Measurements from ENCODE around the gene GIGYF2. TPM values are rescaled to one million over a fixed set of nuclear protein-coding genes. Genes with fewer than 3 reads are reported as not detected.

The GIGYF2 gene
- total and polyA plus RNA-seq, 5 donors from 2014 or later: 15.2 to 75.6 (median 19.3) TPM

DNA sequence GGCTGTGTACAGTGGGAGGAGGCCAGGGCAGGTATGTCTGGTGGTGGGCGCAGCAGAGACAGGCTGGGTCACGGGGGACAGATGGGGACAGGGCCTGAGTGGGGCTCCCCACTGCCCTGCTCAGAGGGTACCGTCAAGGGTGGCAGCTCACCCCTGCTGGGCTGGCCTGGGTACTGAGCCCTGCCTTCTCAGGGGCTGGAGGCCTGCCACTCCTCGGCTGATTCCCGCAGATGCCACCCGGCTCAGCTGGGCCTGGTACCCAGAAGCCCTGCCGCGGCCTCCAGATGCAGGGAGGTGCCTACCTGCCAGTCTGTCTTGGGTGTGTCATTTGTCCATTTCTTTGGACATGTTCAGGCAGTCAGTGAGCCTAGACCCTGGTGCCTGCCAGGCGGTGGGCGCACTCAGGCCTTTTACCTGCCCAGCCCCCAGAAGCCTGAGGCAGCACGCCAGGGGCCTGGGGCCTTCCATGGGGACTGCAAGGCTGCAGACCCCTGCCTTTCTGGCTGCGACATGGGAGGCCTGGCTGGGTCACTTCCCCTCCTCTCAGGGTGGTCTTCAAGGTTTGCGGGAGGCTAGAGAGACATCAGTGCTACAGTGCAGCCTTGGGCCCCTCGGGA, 176.3 kb downstream of the GIGYF2 start:
- peaks cover 7% of the 10 kb centered on the region for H3K4me1 ChIP-seq (ENCODE audit: control insufficient read depth, insufficient read depth, low read length, poor library complexity, severe bottlenecking)
- DNase-seq (no peak), ATAC-seq (ENCODE audit: low read depth in 2 of 2) (no peak)
- Mint-ChIP-seq H3K27me3 (peaks cover 23% of the 10 kb centered on the region), H3K4me3 (no peak overlapping the region), H3K36me3 (no peaks in the 10 kb centered on the region), H3K4me1 (peaks cover 0 to 7% (median 0%) of the 10 kb centered on the region in 4 donors), H3K9me3 (no peaks in the 10 kb centered on the region), H3K27ac (no peak overlapping the region)
- no peak overlapping the region for H3K27ac ChIP-seq (ENCODE audit: insufficient read depth, low read length, poor library complexity, severe bottlenecking)
- H3K27me3 ChIP-seq (ENCODE audit: control insufficient read depth, insufficient read depth, low read length): peaks cover 4% of the 10 kb centered on the region
- no peaks in the 10 kb centered on the region for H3K36me3 ChIP-seq (ENCODE audit: control insufficient read depth, insufficient read depth, low read length)
- no peaks in the 10 kb centered on the region for H3K9me3 ChIP-seq (ENCODE audit: control insufficient read depth in 2 of 2, low read length in 2 of 2)
- H3K4me3 ChIP-seq (ENCODE audit: low read depth, low read length): no peak overlapping the region

DNA sequence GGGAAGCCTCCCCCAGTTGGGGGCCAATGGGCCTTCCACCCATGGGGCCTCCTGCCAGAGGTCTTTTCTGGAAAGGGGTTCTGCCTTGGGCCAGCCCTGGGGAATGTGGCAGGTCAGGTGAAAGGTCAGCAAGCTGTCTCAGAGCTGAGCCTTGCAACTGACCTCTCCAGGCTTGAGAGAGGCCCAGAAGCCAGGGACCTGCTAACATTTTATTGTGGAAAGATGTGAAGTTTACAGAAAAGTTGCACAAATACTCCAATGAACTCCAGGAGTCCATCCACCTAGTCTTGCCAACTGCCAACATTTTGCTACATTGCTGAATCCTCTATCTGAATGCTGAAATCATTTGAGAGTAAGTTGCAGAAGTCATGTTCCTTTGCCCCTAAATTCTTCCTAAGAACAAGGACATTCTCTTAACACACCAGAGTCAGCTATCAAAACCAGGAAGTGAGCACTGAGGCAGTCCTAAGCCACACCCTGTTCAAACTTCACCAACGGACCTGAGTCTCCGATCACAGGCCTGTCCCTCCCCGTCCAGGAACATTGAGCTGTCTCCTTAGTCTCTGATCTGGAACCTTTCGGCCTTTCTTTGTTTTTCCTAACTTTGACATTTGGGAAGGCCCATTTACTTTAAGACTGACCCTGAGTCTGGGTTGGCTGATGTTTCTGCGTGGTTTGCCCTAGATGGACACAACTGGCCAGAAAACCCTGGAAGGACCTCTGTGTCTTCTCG, 176.9 kb downstream of the GIGYF2 start:
- Mint-ChIP-seq H3K36me3 (no peaks in the 10 kb centered on the region), H3K4me3 (peak overlapping the region in 2 of 4 donors; percentile 13 to 44), H3K27ac (no peak overlapping the region), H3K9me3 (no peaks in the 10 kb centered on the region), H3K27me3 (peaks cover 26% of the 10 kb centered on the region), H3K4me1 (peaks cover 0 to 7% (median 0%) of the 10 kb centered on the region in 4 donors)
- Histone ChIP-seq H3K27ac (ENCODE audit: insufficient read depth, low read length, poor library complexity, severe bottlenecking) (no peak overlapping the region), H3K27me3 (ENCODE audit: control insufficient read depth, insufficient read depth, low read length) (peaks cover 4% of the 10 kb centered on the region), H3K4me3 (ENCODE audit: low read depth, low read length) (no peak overlapping the region), H3K4me1 (ENCODE audit: control insufficient read depth, insufficient read depth, low read length, poor library complexity, severe bottlenecking) (peaks cover 7% of the 10 kb centered on the region), H3K36me3 (ENCODE audit: control insufficient read depth, insufficient read depth, low read length) (no peaks in the 10 kb centered on the region), H3K9me3 (ENCODE audit: control insufficient read depth in 2 of 2, low read length in 2 of 2) (no peaks in the 10 kb centered on the region)
- DNase-seq (no peak), ATAC-seq (ENCODE audit: low read depth in 2 of 2) (no peak)

DNA sequence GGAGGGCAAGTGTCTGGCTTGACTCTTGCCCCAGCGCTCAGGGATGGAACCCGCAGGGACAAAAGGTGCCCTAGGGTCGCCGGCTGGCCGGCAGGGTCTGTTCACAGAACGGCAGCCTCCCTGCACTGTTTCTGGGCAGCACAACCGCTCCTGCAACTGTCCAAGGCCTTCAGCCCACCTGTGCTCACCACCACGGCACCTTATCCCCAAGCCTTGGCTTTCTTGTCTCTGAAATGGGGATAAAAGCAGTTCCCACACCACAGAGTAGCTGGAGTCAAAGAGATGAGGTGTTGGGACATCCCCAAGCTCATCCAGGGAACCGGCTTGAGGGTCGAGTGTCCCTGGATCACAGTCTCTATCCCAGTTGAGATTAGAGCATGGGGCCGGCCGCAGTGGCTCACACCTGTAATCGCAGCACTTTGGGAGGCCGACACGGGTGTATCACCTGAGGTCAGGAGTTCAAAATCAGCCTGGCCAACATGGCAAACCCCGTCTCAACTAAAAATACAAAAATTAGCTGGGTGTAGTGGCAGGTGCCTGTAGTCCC, 177.6 kb downstream of the GIGYF2 start:
- no peak overlapping the region for H3K27ac ChIP-seq (ENCODE audit: insufficient read depth, low read length, poor library complexity, severe bottlenecking)
- Mint-ChIP-seq H3K36me3 (no peaks in the 10 kb centered on the region), H3K9me3 (no peaks in the 10 kb centered on the region), H3K27ac (no peak overlapping the region), H3K27me3 (peaks cover 21% of the 10 kb centered on the region), H3K4me3 (peak overlapping the region in 2 of 4 donors; percentile 39 to 70), H3K4me1 (peaks cover 0 to 7% (median 0%) of the 10 kb centered on the region in 4 donors)
- peaks cover 4% of the 10 kb centered on the region for H3K27me3 ChIP-seq (ENCODE audit: control insufficient read depth, insufficient read depth, low read length)
- H3K4me3 ChIP-seq (ENCODE audit: low read depth, low read length): no peak overlapping the region
- peaks cover 7% of the 10 kb centered on the region for H3K4me1 ChIP-seq (ENCODE audit: control insufficient read depth, insufficient read depth, low read length, poor library complexity, severe bottlenecking)
- DNase-seq: no peak
- no peaks in the 10 kb centered on the region for H3K36me3 ChIP-seq (ENCODE audit: control insufficient read depth, insufficient read depth, low read length)
- no peak for ATAC-seq (ENCODE audit: low read depth in 2 of 2)
- no peaks in the 10 kb centered on the region for H3K9me3 ChIP-seq (ENCODE audit: control insufficient read depth in 2 of 2, low read length in 2 of 2)

DNA sequence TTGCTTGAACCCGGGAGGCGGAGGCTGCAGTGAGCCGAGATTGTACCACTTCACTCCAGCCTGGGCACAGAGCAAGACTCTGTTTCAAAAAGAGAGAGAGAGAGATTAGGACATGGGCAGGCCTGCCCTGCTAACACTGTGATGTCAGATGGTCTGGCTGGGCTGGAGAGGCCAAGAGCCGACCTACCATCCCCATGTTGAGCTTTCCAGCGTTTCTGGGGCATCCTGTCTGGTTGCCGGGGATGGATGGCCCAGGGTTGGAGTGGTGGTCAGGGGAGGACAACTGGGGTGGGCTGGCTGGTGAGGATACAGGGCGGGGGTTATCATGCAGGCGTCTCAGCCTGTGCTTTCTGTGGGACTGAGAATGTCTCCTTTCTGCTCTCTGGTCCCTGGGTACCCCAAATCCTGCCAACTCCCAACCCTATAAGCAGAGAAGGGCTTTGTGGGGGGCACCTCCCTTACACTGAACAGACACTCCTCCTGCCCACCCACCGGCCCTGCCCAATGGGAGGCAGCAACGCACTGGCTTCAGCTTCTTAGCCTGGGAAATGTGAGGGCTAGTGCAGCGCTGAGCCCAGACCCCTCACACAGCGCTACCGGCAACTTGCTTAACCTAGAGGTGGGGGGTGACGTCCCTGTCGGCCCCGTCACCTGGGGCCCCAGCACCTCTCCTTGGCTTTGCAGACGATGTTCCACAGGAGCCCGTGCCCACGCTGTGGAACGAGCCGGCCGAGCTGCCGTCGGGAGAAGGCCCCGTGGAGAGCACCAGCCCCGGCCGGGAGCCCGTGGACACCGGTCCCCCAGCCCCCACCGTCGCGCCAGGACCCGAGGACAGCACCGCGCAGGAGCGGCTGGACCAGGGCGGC, 178.4 kb downstream of the GIGYF2 start:
- no peaks in the 10 kb centered on the region for H3K9me3 Mint-ChIP-seq
- Histone ChIP-seq H3K27me3 (ENCODE audit: control insufficient read depth, insufficient read depth, low read length) (peaks cover 4% of the 10 kb centered on the region), H3K27ac (ENCODE audit: insufficient read depth, low read length, poor library complexity, severe bottlenecking) (no peak overlapping the region), H3K4me3 (ENCODE audit: low read depth, low read length) (no peak overlapping the region), H3K9me3 (ENCODE audit: control insufficient read depth in 2 of 2, low read length in 2 of 2) (no peaks in the 10 kb centered on the region), H3K36me3 (ENCODE audit: control insufficient read depth, insufficient read depth, low read length) (no peaks in the 10 kb centered on the region), H3K4me1 (ENCODE audit: control insufficient read depth, insufficient read depth, low read length, poor library complexity, severe bottlenecking) (peaks cover 7% of the 10 kb centered on the region)
- peaks cover 23% of the 10 kb centered on the region for H3K27me3 Mint-ChIP-seq
- peak overlapping the region in 2 of 3 donors; percentile 18 to 59 for H3K27ac Mint-ChIP-seq
- no peak for ATAC-seq (ENCODE audit: low read depth in 2 of 2)
- no peaks in the 10 kb centered on the region for H3K36me3 Mint-ChIP-seq
- peaks cover 0 to 7% (median 0%) of the 10 kb centered on the region in 4 donors for H3K4me1 Mint-ChIP-seq
- no peak for DNase-seq
- peak overlapping the region in 3 of 4 donors; percentile 15 to 70 (median 50) for H3K4me3 Mint-ChIP-seq

DNA sequence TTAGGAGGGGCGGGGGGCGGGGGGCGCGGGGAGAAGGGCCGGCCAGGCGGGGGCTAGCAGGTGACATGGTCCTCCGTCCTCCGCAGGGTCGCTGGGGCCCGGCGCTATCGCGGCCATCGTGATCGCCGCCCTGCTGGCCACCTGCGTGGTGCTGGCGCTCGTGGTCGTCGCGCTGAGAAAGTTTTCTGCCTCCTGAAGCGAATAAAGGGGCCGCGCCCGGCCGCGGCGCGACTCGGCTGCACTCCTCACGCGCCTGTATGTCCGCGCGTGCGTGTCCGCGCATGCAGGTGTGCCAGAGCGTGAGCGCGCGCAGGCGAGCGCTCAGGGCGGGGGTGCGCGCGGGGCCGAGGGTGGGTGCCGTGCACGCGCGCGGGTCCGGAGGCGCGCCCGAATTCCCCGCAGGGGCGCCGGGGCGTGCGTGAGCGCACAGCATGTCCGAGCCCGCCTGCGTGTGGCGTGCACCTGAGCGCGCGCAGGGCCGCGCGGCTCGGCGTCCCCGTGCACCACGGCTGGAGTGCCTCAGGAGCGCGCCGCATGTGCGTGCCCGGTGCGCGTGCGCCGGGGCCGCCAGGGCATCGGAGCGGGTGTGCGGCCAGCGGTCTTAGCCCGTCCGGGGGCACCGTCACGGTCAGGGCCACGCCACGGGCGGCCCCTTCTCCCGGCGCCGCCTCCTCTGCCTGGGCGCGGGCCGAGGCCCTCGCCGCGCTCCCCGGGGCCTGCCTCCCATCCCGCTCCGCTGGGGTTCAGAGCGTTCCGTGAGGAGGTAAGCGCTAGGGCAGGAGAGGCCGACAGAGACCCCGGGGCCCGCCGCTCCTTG, 179.2 kb downstream of the GIGYF2 start:
- no peaks in the 10 kb centered on the region for H3K9me3 Mint-ChIP-seq
- peaks cover 0 to 7% (median 0%) of the 10 kb centered on the region in 4 donors for H3K4me1 Mint-ChIP-seq
- H3K4me1 ChIP-seq (ENCODE audit: control insufficient read depth, insufficient read depth, low read length, poor library complexity, severe bottlenecking): peaks cover 7% of the 10 kb centered on the region
- H3K4me3 Mint-ChIP-seq: no peak overlapping the region
- H3K9me3 ChIP-seq (ENCODE audit: control insufficient read depth in 2 of 2, low read length in 2 of 2): no peaks in the 10 kb centered on the region
- H3K27ac Mint-ChIP-seq: no peak overlapping the region
- H3K27me3 Mint-ChIP-seq: peaks cover 24% of the 10 kb centered on the region
- no peak overlapping the region for H3K4me3 ChIP-seq (ENCODE audit: low read depth, low read length)
- ATAC-seq (ENCODE audit: low read depth in 2 of 2): peak in 1 of 2 donors; percentile 19
- no peaks in the 10 kb centered on the region for H3K36me3 ChIP-seq (ENCODE audit: control insufficient read depth, insufficient read depth, low read length)
- peak in 2 of 3 donors; percentile 15 to 43 for DNase-seq
- H3K27ac ChIP-seq (ENCODE audit: insufficient read depth, low read length, poor library complexity, severe bottlenecking): no peak overlapping the region
- no peaks in the 10 kb centered on the region for H3K36me3 Mint-ChIP-seq
- H3K27me3 ChIP-seq (ENCODE audit: control insufficient read depth, insufficient read depth, low read length): peaks cover 4% of the 10 kb centered on the region

DNA sequence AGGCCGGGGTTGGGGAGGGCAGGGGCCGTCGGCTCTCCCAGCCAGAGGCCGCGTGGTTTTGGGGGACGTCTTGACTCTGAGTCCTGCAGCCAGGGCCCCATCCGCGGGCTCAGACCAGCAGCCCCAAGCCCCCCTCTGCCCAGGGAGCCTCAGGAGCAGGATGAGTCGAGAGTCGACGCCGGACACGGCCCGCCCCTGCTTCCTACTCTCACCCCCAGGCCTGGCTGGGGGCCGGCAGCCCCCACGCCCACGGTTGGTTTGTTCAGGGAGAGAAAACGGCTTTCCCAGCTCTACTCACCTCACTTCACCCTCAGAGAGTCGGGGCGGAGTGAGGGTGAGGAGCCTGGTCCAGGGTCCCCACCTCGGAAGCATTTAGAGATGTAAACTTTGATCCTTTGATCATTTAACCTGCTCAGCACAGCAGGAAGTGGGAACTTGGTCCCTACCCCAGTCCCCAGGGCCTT, 179.9 kb downstream of the GIGYF2 start:
- no peak overlapping the region for H3K4me3 ChIP-seq (ENCODE audit: low read depth, low read length)
- no peak for ATAC-seq (ENCODE audit: low read depth in 2 of 2)

More for the DNA sequence above, 179.9 kb downstream of the GIGYF2 start:
- Histone ChIP-seq H3K4me1 (ENCODE audit: control insufficient read depth, insufficient read depth, low read length, poor library complexity, severe bottlenecking) (peaks cover 7% of the 10 kb centered on the region), H3K27me3 (ENCODE audit: control insufficient read depth, insufficient read depth, low read length) (peaks cover 4% of the 10 kb centered on the region), H3K36me3 (ENCODE audit: control insufficient read depth, insufficient read depth, low read length) (no peaks in the 10 kb centered on the region), H3K27ac (ENCODE audit: insufficient read depth, low read length, poor library complexity, severe bottlenecking) (no peak overlapping the region), H3K9me3 (ENCODE audit: control insufficient read depth in 2 of 2, low read length in 2 of 2) (no peaks in the 10 kb centered on the region)
- DNase-seq: no peak
- H3K27me3 Mint-ChIP-seq: peaks cover 24% of the 10 kb centered on the region
- H3K4me3 Mint-ChIP-seq: peak overlapping the region in 1 of 4 donors; percentile 58
- H3K36me3 Mint-ChIP-seq: no peaks in the 10 kb centered on the region
- no peaks in the 10 kb centered on the region for H3K9me3 Mint-ChIP-seq
- no peak overlapping the region for H3K27ac Mint-ChIP-seq
- H3K4me1 Mint-ChIP-seq: peaks cover 0 to 7% (median 0%) of the 10 kb centered on the region in 4 donors
